HG03139 (cell line): Measurements from ENCODE around the gene TAS2R7.
"Not testable (repeated sequence)": the region's sequence is repeated elsewhere in the genome, so short reads cannot be mapped to it uniquely, and the experiment has no call there.

Source experiments
- ATAC-seq: cut with Tn5 transposase; IDR thresholded peaks from one replicate; pipeline ENCODE4 v1.9.1; 2021; ENCODE audit not compliant: unreplicated experiment

Gene TAS2R7, protein sequence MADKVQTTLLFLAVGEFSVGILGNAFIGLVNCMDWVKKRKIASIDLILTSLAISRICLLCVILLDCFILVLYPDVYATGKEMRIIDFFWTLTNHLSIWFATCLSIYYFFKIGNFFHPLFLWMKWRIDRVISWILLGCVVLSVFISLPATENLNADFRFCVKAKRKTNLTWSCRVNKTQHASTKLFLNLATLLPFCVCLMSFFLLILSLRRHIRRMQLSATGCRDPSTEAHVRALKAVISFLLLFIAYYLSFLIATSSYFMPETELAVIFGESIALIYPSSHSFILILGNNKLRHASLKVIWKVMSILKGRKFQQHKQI

GRCh38 chr12:10802587-10802986, at the start of gene TAS2R7:
Gene TAS2R7, minus strand, starts transcription at chr12:10802627. Its CDS starts 57 bp downstream, at chr12:10802570.
- ATAC-seq, result no peak

DNA sequence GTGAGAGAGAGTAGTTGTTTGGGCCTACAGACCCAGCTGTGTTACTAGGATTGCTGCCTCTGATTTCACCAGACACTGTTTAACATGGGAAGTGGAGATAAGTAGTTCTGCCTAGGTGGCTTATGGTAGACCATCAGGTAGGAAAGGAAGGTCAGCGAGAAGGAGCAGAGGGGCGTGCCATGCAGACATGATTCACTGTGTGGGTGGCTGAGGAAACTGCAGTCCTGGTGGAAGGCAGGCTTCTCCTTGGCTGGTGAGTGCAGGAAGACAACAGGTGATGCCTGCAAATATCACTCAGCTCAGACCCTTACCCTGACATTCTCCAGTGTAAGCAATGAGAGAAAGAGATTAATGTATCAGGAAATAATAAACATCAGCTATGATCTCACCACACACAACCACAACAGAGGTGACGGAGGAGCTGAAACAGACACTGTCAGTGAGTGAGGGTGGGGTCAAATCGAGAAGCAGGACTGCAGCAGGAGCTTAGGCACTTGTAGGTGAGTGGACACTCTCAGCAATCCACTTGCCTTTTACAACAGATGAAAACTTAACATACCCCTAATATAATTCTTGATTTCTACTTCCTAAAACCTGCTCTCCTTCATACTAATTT, 48.9 kb upstream of the TAS2R7 start:
- no peak for ATAC-seq

DNA sequence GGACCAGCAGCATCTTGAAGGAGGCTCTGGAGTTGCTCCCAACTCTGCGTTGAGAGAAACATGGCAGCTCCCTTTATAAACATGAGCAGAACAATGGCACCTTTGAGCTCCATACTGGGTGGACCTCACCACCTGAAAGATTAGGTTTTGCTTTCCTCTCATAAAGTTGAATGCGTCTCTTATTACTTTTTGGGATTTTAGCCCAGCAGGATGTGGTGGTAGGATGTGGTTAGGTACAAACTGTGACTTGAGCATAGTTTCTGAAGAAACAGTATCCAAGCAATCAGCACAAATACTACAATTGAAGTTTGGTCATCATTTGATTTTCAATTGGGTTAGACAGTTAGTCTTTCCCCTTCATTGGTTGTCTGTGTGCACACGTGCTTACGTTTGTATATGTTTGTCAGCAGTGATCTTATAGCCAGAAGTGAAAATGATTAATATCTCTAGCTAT, 47.0 kb upstream of the TAS2R7 start, which contains the start of gene PRR4:
TSS of gene PRR4 (minus strand) at position 51 of the 454 bp plus-strand sequence. CDS start at position 13, 38 bp downstream.
- no peak for ATAC-seq

GRCh38 chr12:10847744-10848143, 45.3 kb upstream of the TAS2R7 start:
- no peak for ATAC-seq

DNA sequence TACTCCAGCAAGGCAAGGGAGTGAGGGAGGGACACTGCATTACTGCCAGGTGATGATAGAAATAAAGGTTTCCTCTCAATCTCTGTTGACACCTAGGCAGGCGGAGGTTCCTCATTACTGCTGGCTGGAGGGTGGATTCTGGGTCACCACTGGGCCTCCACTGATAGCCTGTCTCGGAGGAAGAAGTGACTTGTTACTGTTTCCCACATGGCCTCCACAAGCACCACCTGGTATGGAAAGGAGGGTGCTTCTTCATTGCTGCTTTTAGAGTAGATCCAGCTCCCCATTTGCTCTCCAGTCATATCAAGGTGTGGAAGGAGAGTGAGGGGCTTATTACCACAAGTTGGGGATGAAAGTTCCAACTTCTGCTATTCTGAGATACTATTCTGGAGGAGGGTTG, 40.4 kb upstream of the TAS2R7 start:
- ATAC-seq, result no peak

DNA sequence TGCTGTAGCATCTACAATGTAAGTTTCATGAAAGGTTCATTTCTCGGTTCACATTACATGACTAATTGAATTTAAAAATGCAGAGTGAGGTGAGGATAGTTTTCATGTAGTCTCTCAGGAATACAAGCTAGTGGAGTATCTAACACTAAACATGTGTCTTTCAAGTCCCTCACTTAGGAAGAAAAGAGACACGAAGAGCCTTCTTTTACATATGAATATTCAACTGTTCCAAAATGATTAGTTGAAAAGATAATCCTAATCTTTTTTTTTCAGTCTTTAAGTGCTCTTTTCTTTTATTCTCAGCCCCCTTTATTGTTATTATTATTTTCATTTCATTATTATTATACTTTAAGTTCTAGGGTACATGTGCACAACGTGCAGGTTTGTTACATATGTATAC, 36.0 kb upstream of the TAS2R7 start:
- ATAC-seq, result no peak

GRCh38 chr12:10829994-10830393, 27.6 kb upstream of the TAS2R7 start:
- no peak for ATAC-seq

GRCh38 chr12:10826258-10826657, 23.8 kb upstream of the TAS2R7 start, which contains the start of gene TAS2R10:
Gene TAS2R10, minus strand, starts transcription at chr12:10826358. Its CDS starts 89 bp downstream, at chr12:10826269.
- ATAC-seq, result no peak

DNA sequence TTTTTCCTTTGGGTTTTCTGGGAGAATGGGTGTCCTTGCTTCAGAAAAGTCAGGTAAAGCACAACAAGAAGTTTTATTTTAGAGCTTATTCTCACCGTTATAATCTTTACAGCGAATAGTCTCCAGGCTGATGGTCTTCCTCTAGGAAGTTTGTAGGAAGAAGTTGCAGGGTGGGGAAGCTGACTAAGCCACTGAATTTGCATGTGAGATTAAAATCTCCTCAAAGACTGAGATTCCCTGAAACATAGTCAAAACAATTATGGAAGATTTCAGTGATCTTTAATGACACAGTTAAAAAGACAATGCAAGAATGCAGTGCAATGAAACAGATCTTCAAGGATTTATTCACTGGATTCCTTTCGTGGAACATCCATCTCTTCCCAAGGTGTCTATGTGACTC, 22.5 kb upstream of the TAS2R7 start:
- ATAC-seq, result no peak

DNA sequence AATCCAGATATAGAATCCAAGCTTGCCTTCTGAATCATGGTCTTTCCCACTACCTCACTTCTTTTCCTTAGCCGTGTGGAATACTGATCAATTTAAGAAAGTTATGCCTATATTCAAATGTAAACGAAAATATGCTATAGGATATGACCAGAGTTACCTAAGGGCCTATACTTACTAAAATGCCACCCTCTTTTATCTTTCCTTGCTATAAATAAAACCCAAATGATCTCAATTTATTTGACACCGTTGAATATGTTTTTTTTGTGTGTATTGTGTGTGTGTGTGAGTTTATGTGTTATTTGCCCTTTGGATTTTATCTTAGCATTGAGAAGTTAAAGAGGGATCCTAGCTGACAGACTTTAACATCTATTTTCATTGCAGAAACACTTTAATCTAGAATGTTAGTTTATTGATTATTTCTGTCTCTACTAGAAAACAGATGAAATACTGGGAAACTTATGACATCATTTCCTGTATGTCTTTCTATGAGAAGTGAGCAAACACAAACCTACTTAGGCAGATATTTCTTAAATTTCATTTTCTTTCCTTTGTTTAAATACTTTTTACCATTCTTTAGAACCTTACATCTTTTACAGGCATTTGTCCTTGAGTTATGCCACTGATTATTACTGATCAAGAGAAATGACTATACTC, 9.6 kb upstream of the TAS2R7 start:
- ATAC-seq, result no peak

GRCh38 chr12:10810068-10810467, 7.6 kb upstream of the TAS2R7 start, which contains the start of gene TAS2R9:
Gene TAS2R9, minus strand, starts transcription at chr12:10810168. Its CDS starts 93 bp downstream, at chr12:10810075.
- ATAC-seq, result no peak

- no peak for ATAC-seq
Observed at GRCh38 chr12:10807186-10807585, 4.8 kb upstream of the TAS2R7 start, which contains the start of gene TAS2R8. Gene TAS2R8, minus strand, starts transcription at chr12:10807286. Its CDS starts 306 bp downstream, at chr12:10806980.

- ATAC-seq, result no peak
Observed at GRCh38 chr12:10801741-10802140, 686 bp downstream of the TAS2R7 start.

DNA sequence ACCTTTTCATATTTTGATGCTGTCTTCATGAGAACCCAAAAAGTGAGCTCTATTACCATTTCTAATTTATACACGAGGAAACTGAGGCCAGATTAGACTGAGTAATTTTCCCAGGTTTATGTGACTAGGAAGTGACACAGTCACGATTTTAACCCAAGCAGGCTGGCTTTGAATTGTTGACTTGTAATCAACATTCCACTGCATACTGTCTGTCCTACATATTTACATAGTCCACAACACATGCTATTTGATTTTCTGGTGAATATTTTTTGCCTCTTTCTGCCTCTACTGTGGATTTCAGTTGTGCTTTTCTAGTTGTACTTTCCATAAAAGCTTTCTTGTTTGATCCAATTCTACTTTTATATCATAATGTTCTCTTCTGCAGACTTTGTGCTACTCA, 8.2 kb downstream of the TAS2R7 start:
- ATAC-seq, result no peak

- ATAC-seq, result not testable (repeated sequence)
Observed at GRCh38 chr12:10791769-10792168, 10.7 kb downstream of the TAS2R7 start.

- no peak for ATAC-seq
Observed at GRCh38 chr12:10783252-10783651, 19.2 kb downstream of the TAS2R7 start.

DNA sequence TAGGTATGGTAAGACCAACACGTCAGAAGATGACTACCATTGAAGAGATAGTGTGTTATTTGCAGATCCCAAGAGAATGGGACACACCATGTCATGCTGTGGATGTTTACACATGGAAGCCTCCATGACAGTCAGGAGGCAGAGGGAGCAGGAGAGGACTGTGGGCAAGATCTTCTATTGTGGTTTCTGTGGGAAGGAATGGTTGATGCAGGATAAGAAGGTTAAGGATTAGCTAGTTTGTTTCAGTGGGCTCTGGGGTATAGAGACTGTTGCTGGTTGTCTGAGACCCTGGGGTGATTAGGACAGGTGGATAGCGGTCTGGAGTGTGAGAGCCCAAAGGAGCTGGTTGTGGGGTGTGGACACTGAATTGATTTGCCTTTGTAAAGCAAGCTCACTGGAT, 23.3 kb downstream of the TAS2R7 start:
- no peak for ATAC-seq

DNA sequence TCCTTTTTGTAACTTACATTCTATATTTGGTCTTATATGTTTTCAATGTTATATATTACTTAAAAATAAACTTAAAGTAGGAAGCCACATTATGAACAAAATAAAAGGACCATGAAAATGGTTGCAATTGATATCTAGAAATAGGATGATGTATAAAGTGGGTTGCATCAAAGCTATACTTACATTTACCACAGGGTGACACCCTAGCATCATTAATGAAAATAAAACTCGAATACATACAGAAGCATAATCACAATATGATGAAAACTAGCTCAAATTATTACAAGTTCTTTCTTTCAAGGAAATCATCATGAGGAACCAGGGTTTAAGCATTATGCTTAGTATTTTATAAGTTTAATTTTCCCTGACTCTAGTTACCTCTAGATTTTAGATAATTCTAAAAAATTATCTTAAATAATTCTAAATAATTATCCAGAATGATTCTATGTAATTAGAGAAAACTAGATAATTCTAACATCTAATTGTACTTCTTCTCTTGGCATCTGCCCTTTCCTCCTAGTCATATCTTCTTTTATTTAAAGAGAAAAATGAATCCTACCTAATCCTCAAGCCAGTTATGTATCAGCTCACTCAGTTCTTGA, 31.2 kb downstream of the TAS2R7 start:
- no peak for ATAC-seq

GRCh38 chr12:10759657-10760056, 42.8 kb downstream of the TAS2R7 start:
- no peak for ATAC-seq

- ATAC-seq, result no peak
Observed at GRCh38 chr12:10756194-10756593, 46.2 kb downstream of the TAS2R7 start.

DNA sequence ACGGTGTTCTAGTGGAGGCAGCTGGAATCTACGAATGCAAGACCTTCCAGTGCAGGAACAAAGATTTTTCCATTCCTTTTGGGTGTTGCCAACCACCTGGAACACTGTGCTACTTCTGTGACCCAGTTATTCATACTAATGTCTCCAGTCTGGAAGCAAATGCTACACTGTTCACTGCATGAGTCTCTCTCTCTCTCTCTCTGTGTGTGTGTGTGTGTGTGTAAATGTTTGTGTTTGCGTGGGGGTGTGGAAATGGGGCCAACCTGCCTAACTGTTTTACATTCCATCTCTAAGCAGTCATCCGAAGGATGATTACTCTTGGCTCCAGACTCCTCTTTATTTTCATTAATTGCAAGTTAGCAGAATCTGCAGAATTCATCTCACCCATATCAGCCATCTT, 49.4 kb downstream of the TAS2R7 start:
- no peak for ATAC-seq
